ENCODE measurements around the gene GPC4. TPM values are rescaled to one million over a fixed set of nuclear protein-coding genes. Genes with fewer than 3 reads are reported as not detected.

GPC4 gene
- total RNA-seq, 1 donor from 2014 or later, result 11.6 TPM

- DNase-seq (peak; percentile 48), ATAC-seq (peak; percentile 47)
- intact Hi-C loops (cut with micrococcal nuclease), result no loop called here
Measured at GRCh38 chrX:133375615-133376340, 39.5 kb downstream of the GPC4 start.

DNA sequence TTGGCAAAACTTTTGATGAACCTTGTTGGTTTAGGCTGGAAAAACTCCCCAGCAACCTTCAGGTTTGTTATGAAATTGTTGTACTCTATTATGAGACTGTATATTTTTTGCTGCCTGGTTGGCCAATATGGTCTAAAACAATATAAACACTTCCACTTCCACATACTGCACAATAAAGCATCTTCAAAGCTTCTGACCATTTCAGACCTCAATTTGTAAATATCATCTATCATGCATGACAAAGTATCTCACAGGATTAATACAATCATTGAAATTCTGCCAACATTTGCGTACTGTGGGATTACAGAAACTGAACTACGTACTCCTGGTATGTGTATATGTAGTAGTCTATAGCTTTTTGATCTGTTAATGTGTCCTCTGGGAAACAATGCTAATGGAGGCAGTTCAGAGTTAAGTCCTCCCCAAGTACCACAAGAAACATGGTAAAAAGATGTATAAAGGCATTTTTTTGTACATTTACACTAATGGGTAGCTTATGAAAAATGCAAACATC lies 40.4 kb downstream of the GPC4 start:
- no peak for ATAC-seq
- intact Hi-C loops (cut with micrococcal nuclease), result no loop called here
- DNase-seq, result no peak

GRCh38 chrX:133373386-133374079 lies 41.8 kb downstream of the GPC4 start:
- ATAC-seq, result no peak
- intact Hi-C loops (cut with micrococcal nuclease), result no loop called here
- DNase-seq, result no peak

DNA sequence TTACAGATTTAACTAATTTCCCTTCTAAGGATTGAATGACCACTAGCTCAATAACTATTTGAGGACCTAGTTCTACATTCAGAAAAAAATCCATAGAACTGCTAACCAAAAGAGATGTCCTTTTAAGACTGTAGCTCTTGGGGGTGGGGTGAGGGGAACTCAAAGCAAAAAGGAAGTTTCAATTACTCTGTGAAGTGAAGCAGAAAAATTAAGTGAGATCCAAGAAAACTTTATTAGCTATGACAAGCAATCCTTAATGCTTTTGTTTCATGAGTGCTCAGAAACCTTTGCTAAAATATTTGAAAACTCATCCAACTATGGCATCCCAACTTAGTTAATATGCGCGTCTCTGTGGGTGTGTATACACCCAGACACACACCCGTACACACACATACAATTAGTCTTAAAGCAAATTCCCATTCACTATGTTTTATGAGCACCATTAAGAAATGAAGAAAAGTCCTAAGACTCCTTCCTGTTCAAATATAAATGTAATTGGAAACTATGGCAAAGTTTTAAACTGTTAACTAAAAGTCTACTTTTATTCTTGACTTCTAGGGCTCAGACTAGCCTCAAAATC lies 44.5 kb downstream of the GPC4 start:
- intact Hi-C loops (cut with micrococcal nuclease), result no loop called here
- no peak for ATAC-seq
- no peak for DNase-seq

DNA sequence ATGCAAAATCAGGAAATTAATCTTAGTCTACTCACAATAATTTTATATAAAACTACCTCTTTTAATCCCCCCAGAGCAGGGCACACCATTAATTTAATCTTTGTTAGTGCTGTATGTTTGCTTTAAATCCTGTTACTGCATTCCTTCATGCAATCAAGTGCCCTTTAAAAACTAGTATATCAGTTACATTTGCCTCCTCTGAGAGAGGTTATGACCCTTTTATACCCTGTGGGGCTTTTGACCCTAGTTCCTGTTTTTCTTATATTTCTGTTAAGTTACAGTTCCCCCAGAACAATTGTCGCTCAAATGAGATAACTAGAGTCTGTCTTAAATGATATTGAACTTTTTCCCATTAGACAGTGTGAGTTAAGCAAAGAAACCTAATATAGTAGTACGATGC lies 46.2 kb downstream of the GPC4 start:
- ATAC-seq, result no peak
- intact Hi-C loops (cut with micrococcal nuclease), result no loop called here
- DNase-seq, result no peak

- no peak for DNase-seq
- no peak for ATAC-seq
- intact Hi-C loops (cut with micrococcal nuclease), result no loop called here
Measured at GRCh38 chrX:133366735-133367134, 48.6 kb downstream of the GPC4 start.

DNA sequence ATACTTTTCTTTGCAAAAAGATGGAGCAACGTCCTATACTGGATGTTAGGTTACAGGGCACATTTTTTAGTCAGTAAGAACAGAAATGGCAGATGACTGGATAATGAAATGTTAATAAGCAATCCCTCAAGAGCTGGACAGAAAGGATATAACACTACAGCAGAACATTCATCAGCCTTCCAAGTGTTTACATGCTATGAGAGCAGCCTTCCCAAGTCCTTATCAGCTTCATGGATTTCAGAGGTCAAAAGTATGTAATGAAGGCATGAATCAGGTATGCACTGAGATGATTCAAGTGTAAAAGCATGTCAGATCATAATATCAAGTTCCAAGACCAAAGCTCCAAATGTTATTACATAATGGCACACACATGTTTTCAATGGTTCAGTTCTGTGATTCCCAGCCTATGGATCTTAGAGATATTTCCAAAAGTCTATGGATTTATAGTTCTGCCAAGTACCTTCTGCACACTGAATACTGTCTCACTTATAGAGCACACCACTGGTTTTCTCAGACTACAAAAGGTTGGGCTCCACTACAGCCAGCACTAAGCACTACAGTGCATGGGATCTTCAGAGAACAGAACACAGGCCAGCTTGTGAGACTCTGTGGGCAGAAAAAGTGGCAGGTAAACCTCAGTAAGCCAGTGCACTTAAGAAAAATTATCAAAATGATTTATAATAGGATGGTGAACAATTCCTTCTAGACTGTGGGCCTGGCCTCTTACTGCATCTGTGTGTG lies 49.2 kb downstream of the GPC4 start:
- DNase-seq, result no peak
- intact Hi-C loops (cut with micrococcal nuclease), result no loop called here
- no peak for ATAC-seq

DNA sequence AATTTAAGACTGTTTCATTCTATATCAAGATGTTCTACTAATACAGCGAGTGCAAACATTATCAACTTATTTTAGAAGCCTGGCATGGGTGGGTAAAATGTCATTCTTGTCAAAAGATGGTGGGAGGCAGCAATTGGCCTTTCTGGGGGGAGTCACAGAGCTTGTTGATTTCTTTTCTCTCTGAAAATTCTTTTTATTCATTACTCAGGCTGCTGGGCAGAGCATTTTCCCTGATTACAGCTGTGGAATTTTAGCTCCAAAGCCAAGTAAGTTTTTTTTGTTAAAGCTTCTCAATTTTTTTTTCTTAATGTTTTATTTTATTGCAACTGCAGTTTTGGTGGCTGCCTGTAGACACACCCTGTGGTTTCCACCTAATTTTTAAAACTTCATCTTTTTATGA lies 50.4 kb downstream of the GPC4 start:
- DNase-seq (no peak), ATAC-seq (no peak)
- intact Hi-C loops (cut with micrococcal nuclease), result no loop called here

GRCh38 chrX:133364196-133364595 lies 51.1 kb downstream of the GPC4 start:
- intact Hi-C loops (cut with micrococcal nuclease), result no loop called here
- DNase-seq (no peak), ATAC-seq (no peak)

DNA sequence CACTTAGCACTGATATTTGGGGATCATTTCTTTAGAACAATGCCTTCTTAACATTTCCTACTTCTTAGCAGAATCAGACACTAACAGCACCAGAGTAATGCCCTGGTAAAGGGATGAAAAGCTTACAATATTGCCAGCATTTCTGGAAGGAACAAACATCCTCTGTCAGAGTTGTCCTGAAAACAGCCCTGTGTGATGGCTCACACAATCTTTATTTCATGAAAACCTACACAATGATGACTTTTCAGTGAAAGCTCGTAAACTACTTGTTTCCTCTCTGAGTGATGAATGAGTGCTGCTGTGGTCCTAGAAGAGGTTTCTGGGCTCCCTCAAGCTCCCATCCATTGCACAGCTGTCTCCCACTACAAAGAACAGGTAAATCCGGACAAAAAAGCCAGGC lies 52.8 kb downstream of the GPC4 start:
- ATAC-seq, result no peak
- intact Hi-C loops (cut with micrococcal nuclease), result no loop called here
- no peak for DNase-seq

GRCh38 chrX:133359466-133359865 lies 55.8 kb downstream of the GPC4 start:
- DNase-seq (no peak), ATAC-seq (no peak)
- intact Hi-C loops (cut with micrococcal nuclease), result no loop called here

GRCh38 chrX:133353233-133353632 lies 62.1 kb downstream of the GPC4 start:
- ATAC-seq (no peak), DNase-seq (no peak)
- intact Hi-C loops (cut with micrococcal nuclease), result no loop called here

DNA sequence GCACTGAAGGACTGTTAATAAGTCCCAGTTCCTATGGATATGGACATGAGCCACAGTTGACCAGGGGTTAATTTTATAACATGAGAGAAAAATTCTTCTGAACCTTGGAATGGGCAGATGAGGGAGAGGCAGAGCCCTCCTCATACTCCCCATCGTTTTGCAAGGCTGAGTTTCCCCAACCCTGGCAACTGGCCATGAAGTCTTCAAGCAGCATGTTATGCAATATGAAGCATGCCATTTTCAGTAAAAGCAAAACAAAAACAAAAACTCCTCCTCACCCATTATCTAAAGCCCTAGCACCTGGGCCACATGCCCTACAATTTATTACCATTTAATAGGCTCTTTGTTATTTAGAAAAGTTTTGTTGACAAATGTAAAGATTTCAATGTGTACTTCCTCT lies 64.5 kb downstream of the GPC4 start:
- intact Hi-C loops (cut with micrococcal nuclease), result no loop called here
- DNase-seq, result peak; percentile 35
- ATAC-seq, result no peak

DNA sequence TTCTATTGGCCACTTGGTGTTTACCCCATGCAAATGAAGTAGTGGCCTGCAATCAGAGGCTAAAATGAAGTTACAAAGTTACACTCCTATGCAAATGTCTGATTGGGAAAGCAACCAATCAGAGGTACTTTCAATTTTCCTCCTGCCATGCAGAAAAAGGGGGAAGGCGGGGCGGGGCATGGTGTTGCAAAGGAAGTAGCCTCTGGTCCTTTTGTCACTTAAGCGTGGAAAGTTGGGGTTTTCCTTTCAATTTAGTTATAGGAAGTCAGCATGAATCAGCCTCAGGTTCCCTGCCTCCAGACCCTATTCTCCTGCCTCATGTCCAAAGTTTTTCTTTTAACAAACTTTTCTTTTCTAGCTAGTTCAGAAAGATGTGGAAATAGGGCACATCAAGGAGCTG lies 69.3 kb downstream of the GPC4 start:
- DNase-seq (no peak), ATAC-seq (no peak)
- intact Hi-C loops (cut with micrococcal nuclease), result no loop called here

DNA sequence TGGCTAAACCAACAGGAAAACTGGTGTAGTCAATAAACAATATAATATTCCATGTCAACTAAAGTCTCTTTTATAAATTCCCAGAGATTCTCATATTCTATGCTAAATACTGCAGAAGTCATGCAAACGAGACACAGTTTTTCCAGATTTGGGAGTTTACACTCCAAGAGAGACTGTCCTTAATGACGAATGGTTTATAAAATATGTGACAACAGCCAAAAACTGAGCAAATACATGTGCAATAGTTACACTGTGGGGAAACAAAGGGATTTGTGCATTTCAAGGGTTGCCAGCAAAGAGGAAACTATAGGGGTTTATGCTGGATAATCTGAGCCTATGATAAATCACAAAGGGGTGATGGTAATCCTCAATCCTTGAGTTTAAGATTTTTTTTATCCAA lies 75.7 kb downstream of the GPC4 start:
- intact Hi-C loops (cut with micrococcal nuclease), result no loop called here
- no peak for ATAC-seq
- no peak for DNase-seq

DNA sequence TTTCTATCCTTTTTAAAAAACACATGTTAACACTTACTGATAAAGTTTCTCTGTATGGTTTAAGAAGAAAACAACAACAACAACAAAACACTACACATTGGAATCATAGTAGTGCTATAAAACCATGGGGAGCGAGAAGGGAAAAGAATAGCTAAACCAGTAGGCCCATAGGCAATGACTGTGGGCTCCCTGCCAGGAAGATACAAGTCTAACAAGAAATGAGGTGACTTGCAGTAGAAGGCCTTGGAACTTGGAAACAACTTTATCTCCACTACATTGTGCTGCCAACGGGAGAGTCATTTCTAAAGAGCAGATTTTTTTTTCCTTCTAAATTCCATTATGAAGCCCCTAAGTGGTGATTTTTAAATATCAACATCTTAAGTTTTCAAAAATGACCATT lies 78.0 kb downstream of the GPC4 start:
- intact Hi-C loops (cut with micrococcal nuclease), result no loop called here
- DNase-seq (no peak), ATAC-seq (no peak)

GRCh38 chrX:133335027-133335426 lies 80.3 kb downstream of the GPC4 start:
- no peak for DNase-seq
- intact Hi-C loops (cut with micrococcal nuclease), result no loop called here
- ATAC-seq, result no peak

GRCh38 chrX:133333154-133333750 lies 82.0 kb downstream of the GPC4 start:
- intact Hi-C loops (cut with micrococcal nuclease), result no loop called here
- ATAC-seq (no peak), DNase-seq (no peak)

DNA sequence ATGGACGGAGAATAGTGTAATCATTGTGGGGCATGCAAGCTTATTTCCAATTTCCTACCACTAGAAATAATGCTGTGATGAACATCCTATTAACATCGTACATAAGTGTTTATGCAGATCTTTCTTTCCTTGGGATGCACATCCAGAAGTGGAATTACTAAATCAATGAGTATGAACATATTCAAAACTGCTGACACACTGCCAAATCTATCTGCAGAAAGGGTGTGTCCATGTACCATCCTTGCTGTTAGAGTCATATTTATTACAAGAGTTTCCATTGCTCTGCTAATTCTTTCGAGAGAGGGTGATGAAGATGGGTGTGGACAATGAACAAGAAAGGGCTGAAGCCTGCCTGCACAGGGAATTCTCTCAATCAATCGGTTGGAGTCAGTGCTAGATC lies 82.6 kb downstream of the GPC4 start:
- DNase-seq, result no peak
- no peak for ATAC-seq

DNA sequence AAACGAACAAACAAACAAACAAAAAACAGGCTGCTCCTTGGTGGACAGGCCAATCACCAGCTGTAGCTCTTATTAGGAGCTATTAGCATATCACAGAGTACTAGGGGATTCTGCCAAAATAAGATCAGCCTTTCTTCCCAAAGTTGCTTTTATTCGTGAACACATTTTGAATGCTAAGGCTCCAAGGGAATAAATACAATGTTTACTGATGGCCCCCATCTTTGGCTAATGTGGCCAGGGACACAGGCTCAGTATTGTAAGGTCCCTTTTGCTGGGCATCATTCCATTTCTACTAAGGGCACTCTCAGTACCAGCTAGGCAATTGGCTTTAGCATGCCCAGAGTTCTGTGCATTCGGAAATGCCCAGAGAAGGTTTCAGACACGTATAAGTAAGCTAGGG lies 84.3 kb downstream of the GPC4 start:
- DNase-seq, result no peak
- intact Hi-C loops (cut with micrococcal nuclease), result no loop called here
- no peak for ATAC-seq

More for the DNA sequence above, 82.6 kb downstream of the GPC4 start:
- intact Hi-C loops (cut with micrococcal nuclease), result no loop called here

Data from left ventricle myocardium superior (tissue), 1 donor.